Mesothelial cell of epicardium (in vitro differentiated cells): ENCODE results near the gene CXCL16. TPM values are rescaled to one million over a fixed set of nuclear protein-coding genes. Genes with fewer than 3 reads are reported as not detected.

Source experiments
- DNase-seq, 2 experiments: peaks; one replicate each; pipeline ENCODE4 v3.0.0; 2021; ENCODE audit warnings: low spot score in 2 of 2; ENCODE audit not compliant: unreplicated experiment in 2 of 2
- H3K27ac Mint-ChIP-seq: 2 replicates; pipeline ENCODE4 v1.8.0; 2021; ENCODE audit warnings: mixed read lengths
- H3K27me3 Mint-ChIP-seq: 2 replicates; pipeline ENCODE4 v1.8.0; 2021; ENCODE audit warnings: low read depth, mixed read lengths
- H3K36me3 Mint-ChIP-seq: 2 replicates; pipeline ENCODE4 v1.8.0; 2021; ENCODE audit warnings: mixed read lengths
- H3K4me1 Mint-ChIP-seq: 2 replicates; pipeline ENCODE4 v1.8.0; 2021; ENCODE audit warnings: mixed read lengths
- H3K4me3 Mint-ChIP-seq: 2 replicates; pipeline ENCODE4 v1.8.0; 2021; ENCODE audit warnings: mild to moderate bottlenecking, moderate library complexity, mixed read lengths
- H3K9me3 Mint-ChIP-seq: 2 replicates; pipeline ENCODE4 v1.8.0; 2021; ENCODE audit warnings: mixed read lengths
- total RNA-seq: library from RNA; stranded (reverse); gene quantifications from 3 replicates; pipeline ENCODE4 v1.2.1, GENCODE V29; 2021
- TF ChIP-seq, protein P1 (sequence below): fragments of 200-600 bp; sonication (generic); IDR thresholded peaks from one replicate; pipeline ENCODE4 v1.5.0; 2021; ENCODE audit warnings: antibody characterized with exemption; ENCODE audit not compliant: unreplicated experiment

Gene CXCL16
- total RNA-seq, 1 donor from 2014 or later = 8.1 TPM

DNA sequence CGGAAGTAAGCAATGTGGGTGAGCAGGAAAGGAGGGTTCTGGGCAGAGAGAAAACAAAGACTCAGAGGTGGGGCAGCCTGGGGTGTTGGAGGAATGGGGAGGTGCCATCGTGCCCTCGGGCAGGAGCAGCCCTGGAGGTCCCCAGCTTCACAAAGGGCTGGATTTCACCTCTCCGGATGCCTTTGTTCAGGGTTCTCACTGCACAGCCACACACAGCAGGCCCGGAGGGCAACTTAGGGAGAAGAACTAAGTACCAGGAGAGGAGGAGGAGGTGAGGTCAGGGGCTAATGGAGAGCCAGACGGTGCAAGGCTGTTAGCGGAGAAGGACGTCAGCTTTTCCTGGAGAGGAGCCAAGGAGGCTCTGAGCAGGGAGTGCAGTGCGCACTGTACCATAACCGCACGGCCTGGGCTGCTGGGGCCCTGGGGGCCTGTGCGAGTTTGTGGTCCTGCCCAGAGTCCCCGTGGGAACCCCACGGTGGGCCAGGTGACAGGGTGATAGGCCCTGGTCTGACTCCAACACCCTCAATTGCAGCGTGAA is 20.0 kb downstream of the CXCL16 start:
- H3K27ac Mint-ChIP-seq = no peak overlapping the region
- TF ChIP-seq, protein P1, sequence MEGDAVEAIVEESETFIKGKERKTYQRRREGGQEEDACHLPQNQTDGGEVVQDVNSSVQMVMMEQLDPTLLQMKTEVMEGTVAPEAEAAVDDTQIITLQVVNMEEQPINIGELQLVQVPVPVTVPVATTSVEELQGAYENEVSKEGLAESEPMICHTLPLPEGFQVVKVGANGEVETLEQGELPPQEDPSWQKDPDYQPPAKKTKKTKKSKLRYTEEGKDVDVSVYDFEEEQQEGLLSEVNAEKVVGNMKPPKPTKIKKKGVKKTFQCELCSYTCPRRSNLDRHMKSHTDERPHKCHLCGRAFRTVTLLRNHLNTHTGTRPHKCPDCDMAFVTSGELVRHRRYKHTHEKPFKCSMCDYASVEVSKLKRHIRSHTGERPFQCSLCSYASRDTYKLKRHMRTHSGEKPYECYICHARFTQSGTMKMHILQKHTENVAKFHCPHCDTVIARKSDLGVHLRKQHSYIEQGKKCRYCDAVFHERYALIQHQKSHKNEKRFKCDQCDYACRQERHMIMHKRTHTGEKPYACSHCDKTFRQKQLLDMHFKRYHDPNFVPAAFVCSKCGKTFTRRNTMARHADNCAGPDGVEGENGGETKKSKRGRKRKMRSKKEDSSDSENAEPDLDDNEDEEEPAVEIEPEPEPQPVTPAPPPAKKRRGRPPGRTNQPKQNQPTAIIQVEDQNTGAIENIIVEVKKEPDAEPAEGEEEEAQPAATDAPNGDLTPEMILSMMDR = no peak
- H3K4me1 Mint-ChIP-seq = peaks cover 11% of the 10 kb centered on the region
- no peaks in the 10 kb centered on the region for H3K27me3 Mint-ChIP-seq
- H3K9me3 Mint-ChIP-seq = no peaks in the 10 kb centered on the region
- peaks cover 21% of the 10 kb centered on the region for H3K36me3 Mint-ChIP-seq
- DNase-seq = no peak
- no peak overlapping the region for H3K4me3 Mint-ChIP-seq

DNA sequence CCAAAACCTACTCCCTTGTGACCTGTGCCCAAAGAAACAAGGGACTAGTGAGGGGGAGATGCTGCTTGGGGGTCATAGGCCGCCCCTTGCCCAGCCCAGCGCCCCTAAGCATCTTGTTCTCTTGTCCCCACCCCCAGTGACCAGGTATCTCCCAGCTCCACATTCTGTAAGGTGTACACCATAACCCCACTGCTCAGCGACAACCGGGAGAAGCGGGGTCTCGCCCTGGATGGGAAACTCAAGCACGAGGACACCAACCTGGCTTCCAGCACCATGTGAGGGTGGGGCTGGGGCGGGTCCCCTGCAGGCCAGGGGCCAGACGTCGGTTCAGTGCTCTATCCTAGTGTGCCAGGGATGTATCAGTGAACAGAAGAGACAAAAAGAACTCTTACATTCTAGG is 20.6 kb downstream of the CXCL16 start:
- H3K27ac Mint-ChIP-seq = no peak overlapping the region
- H3K27me3 Mint-ChIP-seq = no peaks in the 10 kb centered on the region
- TF ChIP-seq, protein P1 = no peak
- peaks cover 21% of the 10 kb centered on the region for H3K36me3 Mint-ChIP-seq
- no peaks in the 10 kb centered on the region for H3K9me3 Mint-ChIP-seq
- no peak for DNase-seq
- H3K4me3 Mint-ChIP-seq = no peak overlapping the region
- peaks cover 11% of the 10 kb centered on the region for H3K4me1 Mint-ChIP-seq

DNA sequence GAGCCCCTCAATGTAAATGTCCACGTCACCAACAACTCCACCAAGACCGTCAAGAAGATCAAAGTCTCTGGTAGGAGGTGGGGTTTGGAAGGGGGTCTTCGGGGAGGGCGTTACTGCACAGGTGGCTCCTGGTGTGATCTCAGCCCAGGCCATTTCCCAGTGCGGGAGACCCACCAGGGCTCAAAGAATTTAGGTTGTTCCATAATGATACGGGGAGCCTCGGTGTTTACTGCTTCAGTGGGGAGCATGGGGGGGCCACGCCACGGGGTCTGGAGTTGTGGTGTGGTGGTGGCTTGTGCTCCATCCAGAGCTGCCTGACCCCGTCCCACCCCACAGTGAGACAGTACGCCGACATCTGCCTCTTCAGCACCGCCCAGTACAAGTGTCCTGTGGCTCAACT is 21.5 kb downstream of the CXCL16 start:
- no peak overlapping the region for H3K4me3 Mint-ChIP-seq
- no peak for DNase-seq
- peaks cover 11% of the 10 kb centered on the region for H3K4me1 Mint-ChIP-seq
- peaks cover 21% of the 10 kb centered on the region for H3K36me3 Mint-ChIP-seq
- no peaks in the 10 kb centered on the region for H3K27me3 Mint-ChIP-seq
- TF ChIP-seq, protein P1 = no peak
- H3K9me3 Mint-ChIP-seq = no peaks in the 10 kb centered on the region
- H3K27ac Mint-ChIP-seq = no peak overlapping the region

DNA sequence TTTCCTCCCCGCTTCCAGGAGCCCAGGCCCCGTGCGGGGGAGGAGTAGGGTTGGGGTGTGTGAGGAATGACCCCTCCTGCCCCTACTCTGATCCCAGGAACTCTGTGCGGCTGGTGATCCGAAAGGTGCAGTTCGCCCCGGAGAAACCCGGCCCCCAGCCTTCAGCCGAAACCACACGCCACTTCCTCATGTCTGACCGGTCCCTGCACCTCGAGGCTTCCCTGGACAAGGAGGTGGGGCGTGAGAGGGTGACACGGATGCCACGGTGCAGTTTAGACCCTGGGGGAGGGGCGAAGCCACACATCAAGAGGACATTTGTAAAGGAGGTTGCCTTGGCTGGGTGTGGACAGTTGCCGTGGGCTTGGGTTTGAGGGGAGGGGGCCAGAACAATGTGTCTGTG is 21.9 kb downstream of the CXCL16 start:
- Mint-ChIP-seq H3K27ac (no peak overlapping the region), H3K9me3 (no peaks in the 10 kb centered on the region), H3K4me3 (no peak overlapping the region), H3K4me1 (peaks cover 11% of the 10 kb centered on the region), H3K27me3 (no peaks in the 10 kb centered on the region), H3K36me3 (peaks cover 21% of the 10 kb centered on the region)
- TF ChIP-seq, protein P1 = no peak
- no peak for DNase-seq

DNA sequence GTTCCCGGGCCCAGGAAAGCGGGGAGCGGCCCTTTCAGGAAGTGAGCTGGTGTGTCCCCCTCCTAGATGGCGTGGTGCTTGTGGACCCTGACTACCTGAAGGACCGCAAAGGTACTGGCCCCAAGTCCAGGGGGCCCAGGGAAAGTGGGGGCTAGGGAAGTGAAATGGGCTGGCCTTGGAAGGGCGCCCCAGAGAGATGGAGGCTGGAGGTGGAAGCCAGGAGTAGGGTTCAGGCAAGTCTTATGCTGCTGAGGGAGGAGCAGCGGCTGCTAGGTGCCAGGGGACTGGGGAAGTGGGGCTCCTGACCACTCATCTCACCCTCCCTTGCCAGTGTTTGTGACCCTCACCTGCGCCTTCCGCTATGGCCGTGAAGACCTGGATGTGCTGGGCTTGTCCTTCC is 23.6 kb downstream of the CXCL16 start:
- Mint-ChIP-seq H3K4me1 (peaks cover 9% of the 10 kb centered on the region), H3K9me3 (no peaks in the 10 kb centered on the region), H3K27ac (no peak overlapping the region), H3K36me3 (peaks cover 20% of the 10 kb centered on the region), H3K4me3 (no peak overlapping the region), H3K27me3 (no peaks in the 10 kb centered on the region)
- TF ChIP-seq, protein P1 = no peak
- no peak for DNase-seq
